Uterus (tissue), 2 donors: ENCODE data around the gene ZBP1.

Experiments
- CTCF ChIP-seq, 4 experiments: fragments of 200-600 bp in 2 of 4; fragments of 450-650 bp in 2 of 4; sonication (generic) in 2 of 4; IDR thresholded peaks; one replicate each; pipeline ENCODE4 v1.5.1; 2016 to 2019; ENCODE audit warnings: antibody characterized with exemption in 4 of 4, mild to moderate bottlenecking in 2 of 4, moderate library complexity in 1 of 4
- POLR2A ChIP-seq, 2 donors: fragments of 450-650 bp; IDR thresholded peaks; one replicate each; pipeline ENCODE4 v1.6.1; 2016; ENCODE audit warnings: antibody characterized with exemption in 2 of 2, mild to moderate bottlenecking in 1 of 2, moderate library complexity in 1 of 2

GRCh38 chr20:57666834-57667157, 46.6 kb upstream of the ZBP1 start:
- TF ChIP-seq POLR2A (IDR thresholded peaks at IDR 0.05) (no peak), CTCF (IDR thresholded peaks at IDR 0.05) (no peak)
